Natural killer cell (primary cell): ENCODE results near the gene CNOT8. TPM values are rescaled to one million over a fixed set of nuclear protein-coding genes. Genes with fewer than 3 reads are reported as not detected.

Experiments used
- ATAC-seq, 3 donors: fragments of 150-1000 bp in 2 of 3; fragments of 200-7000 bp in 1 of 3; cut with Tn5 transposase; 1 replicate in 1 of 3; 2 replicates in 2 of 3; pipeline ENCODE4 v1.10.0; 2021; ENCODE audit warnings: mild to moderate bottlenecking in 2 of 3, moderate library complexity in 2 of 3
- DNase-seq, 2 donors: peaks; one replicate each; pipeline versions ENCODE4 v3.0.0 to v3.0.0-alpha.2; 2013 to 2021; ENCODE audit warnings: mixed read lengths in 1 of 2
- H3K27ac ChIP-seq: one replicate; pipeline ENCODE4 v1.5.1; 2013; ENCODE audit warnings: mild to moderate bottlenecking, low read length
- H3K27me3 ChIP-seq: one replicate; pipeline ENCODE4 v1.6.1; 2013; ENCODE audit warnings: low read length; ENCODE audit not compliant: control insufficient read depth, insufficient read depth
- H3K36me3 ChIP-seq: one replicate; pipeline ENCODE4 v1.6.1; 2013; ENCODE audit warnings: low read length; ENCODE audit not compliant: control insufficient read depth, insufficient read depth
- H3K4me1 ChIP-seq: one replicate; pipeline ENCODE4 v1.6.1; 2013; ENCODE audit warnings: low read length; ENCODE audit not compliant: control insufficient read depth, insufficient read depth
- H3K4me3 ChIP-seq: one replicate; pipeline ENCODE4 v1.5.1; 2013; ENCODE audit warnings: low read length
- H3K9me3 ChIP-seq: one replicate; pipeline ENCODE4 v1.6.1; 2013; ENCODE audit warnings: low read length; ENCODE audit not compliant: control insufficient read depth, insufficient read depth
- H3K27ac Mint-ChIP-seq, 2 donors: one replicate each; pipeline ENCODE4 v1.8.0; 2022; ENCODE audit warnings: mild to moderate bottlenecking in 2 of 2, mixed read lengths in 2 of 2, moderate library complexity in 1 of 2
- H3K27me3 Mint-ChIP-seq, 2 donors: one replicate each; pipeline ENCODE4 v1.8.0; 2022; ENCODE audit warnings: low read depth in 2 of 2, mixed read lengths in 2 of 2
- H3K36me3 Mint-ChIP-seq: one replicate; pipeline ENCODE4 v1.8.0; 2022; ENCODE audit warnings: mixed read lengths
- H3K4me1 Mint-ChIP-seq, 2 donors: one replicate each; pipeline ENCODE4 v1.8.0; 2022; ENCODE audit warnings: mixed read lengths in 2 of 2
- H3K4me3 Mint-ChIP-seq: one replicate; pipeline ENCODE4 v1.8.0; 2022; ENCODE audit warnings: mild to moderate bottlenecking, moderate library complexity, mixed read lengths
- H3K9me3 Mint-ChIP-seq, 2 donors: one replicate each; pipeline ENCODE4 v1.8.0; 2022; ENCODE audit warnings: mixed read lengths in 2 of 2
- WGBS: methylation state at CpG from one replicate; pipeline ENCODE4 v1.1.7; 2013; ENCODE audit warnings: missing lambda C conversion rate; ENCODE audit not compliant: insufficient coverage; 5-methylcytosine and 5-hydroxymethylcytosine counted together
- intact Hi-C: fragments of 100-400 bp; cut with micrococcal nuclease; formaldehyde crosslinking; loops from one replicate; pipeline ENCODE4 v1.14.2; 2022
- total RNA-seq, 4 donors: library from RNA; stranded (reverse); fragments of 120-200 nt in 1 of 4; gene quantifications; one replicate each; pipeline versions ENCODE4 v1.2.3 to v1.2.4, GENCODE V29; 2013 to 2022
- TF ChIP-seq, protein P1 (sequence below): fragments of 200-600 bp; IDR thresholded peaks from one replicate; pipeline ENCODE4 v1.8.0; 2022; ENCODE audit warnings: antibody characterized with exemption

The CNOT8 gene
- total RNA-seq, 3 donors from 2014 or later (not counting 1 experiment from before 2014, with no cell fraction given) = 115 to 128 (median 124) TPM

DNA sequence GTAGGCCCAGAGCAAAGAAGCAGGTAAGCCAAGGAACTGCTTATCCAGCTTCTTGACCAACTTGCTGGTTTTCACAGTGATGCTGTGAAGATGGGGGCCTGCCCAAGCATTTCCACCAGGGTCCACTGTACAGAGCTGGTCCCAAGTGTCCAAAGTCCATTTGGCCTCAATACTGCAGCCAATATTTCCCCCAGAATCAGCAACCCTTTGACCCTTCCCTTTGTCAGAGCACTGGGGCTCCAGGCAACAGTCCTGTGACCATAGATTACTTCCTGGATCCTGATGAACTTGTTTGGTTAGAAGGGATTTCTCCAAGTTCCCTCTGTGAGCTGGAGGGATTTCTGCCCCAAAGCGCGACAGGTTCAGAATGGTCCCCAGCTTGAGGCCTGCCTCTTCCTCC lies 34.4 kb upstream of the CNOT8 start:
- H3K36me3 Mint-ChIP-seq = no peaks in the 10 kb centered on the region
- no peaks in the 10 kb centered on the region for H3K36me3 ChIP-seq
- no peak overlapping the region for H3K27ac Mint-ChIP-seq
- no peak overlapping the region for H3K4me3 ChIP-seq
- whole genome bisulfite sequencing = 100% methylated on average over 2 of the region's 2 CpGs
- H3K27ac ChIP-seq = no peak overlapping the region
- H3K27me3 ChIP-seq = no peaks in the 10 kb centered on the region
- peaks cover 33% of the 10 kb centered on the region for H3K4me1 ChIP-seq
- TF ChIP-seq, protein P1, sequence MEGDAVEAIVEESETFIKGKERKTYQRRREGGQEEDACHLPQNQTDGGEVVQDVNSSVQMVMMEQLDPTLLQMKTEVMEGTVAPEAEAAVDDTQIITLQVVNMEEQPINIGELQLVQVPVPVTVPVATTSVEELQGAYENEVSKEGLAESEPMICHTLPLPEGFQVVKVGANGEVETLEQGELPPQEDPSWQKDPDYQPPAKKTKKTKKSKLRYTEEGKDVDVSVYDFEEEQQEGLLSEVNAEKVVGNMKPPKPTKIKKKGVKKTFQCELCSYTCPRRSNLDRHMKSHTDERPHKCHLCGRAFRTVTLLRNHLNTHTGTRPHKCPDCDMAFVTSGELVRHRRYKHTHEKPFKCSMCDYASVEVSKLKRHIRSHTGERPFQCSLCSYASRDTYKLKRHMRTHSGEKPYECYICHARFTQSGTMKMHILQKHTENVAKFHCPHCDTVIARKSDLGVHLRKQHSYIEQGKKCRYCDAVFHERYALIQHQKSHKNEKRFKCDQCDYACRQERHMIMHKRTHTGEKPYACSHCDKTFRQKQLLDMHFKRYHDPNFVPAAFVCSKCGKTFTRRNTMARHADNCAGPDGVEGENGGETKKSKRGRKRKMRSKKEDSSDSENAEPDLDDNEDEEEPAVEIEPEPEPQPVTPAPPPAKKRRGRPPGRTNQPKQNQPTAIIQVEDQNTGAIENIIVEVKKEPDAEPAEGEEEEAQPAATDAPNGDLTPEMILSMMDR = no peak
- no peaks in the 10 kb centered on the region for H3K9me3 ChIP-seq
- H3K27me3 Mint-ChIP-seq = no peaks in the 10 kb centered on the region
- peaks cover 25 to 26% of the 10 kb centered on the region in 2 donors for H3K4me1 Mint-ChIP-seq
- intact Hi-C loops = no loop called here
- no peaks in the 10 kb centered on the region for H3K9me3 Mint-ChIP-seq
- DNase-seq = no peak
- ATAC-seq = no peak
- no peak overlapping the region for H3K4me3 Mint-ChIP-seq

DNA sequence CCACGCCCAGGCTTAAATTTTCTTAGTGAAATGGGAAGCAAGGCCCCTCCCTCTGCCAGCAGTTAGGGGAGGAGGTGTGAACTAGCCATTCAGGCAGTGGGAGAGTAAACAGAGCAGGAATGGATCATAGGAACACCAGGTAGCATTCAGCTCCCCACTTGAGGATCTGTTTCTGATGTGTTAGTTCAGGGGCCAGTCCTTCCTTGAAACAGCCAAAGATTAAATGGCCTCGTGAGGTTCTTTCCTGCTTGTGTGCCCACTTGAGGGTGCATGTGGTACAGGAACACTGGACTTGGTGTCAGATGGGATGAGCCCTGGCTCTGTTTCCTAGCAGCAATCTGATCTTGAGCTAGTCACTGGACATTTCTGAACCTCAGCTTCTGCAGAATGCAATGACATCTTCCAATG lies 29.2 kb upstream of the CNOT8 start:
- Mint-ChIP-seq H3K27ac (peak overlapping the region in 1 of 2 donors; percentile 19), H3K27me3 (no peaks in the 10 kb centered on the region), H3K36me3 (no peaks in the 10 kb centered on the region), H3K9me3 (no peaks in the 10 kb centered on the region), H3K4me3 (no peak overlapping the region), H3K4me1 (peaks cover 16 to 17% of the 10 kb centered on the region in 2 donors)
- H3K27ac ChIP-seq = no peak overlapping the region
- H3K9me3 ChIP-seq = no peaks in the 10 kb centered on the region
- TF ChIP-seq, protein P1 = no peak
- intact Hi-C loops = no loop called here
- 89% methylated on average over 2 of the region's 2 CpGs for WGBS
- DNase-seq (peak in 1 of 2 donors; percentile 11), ATAC-seq (no peak)
- no peaks in the 10 kb centered on the region for H3K36me3 ChIP-seq
- H3K4me1 ChIP-seq = peaks cover 18% of the 10 kb centered on the region
- no peaks in the 10 kb centered on the region for H3K27me3 ChIP-seq
- no peak overlapping the region for H3K4me3 ChIP-seq

DNA sequence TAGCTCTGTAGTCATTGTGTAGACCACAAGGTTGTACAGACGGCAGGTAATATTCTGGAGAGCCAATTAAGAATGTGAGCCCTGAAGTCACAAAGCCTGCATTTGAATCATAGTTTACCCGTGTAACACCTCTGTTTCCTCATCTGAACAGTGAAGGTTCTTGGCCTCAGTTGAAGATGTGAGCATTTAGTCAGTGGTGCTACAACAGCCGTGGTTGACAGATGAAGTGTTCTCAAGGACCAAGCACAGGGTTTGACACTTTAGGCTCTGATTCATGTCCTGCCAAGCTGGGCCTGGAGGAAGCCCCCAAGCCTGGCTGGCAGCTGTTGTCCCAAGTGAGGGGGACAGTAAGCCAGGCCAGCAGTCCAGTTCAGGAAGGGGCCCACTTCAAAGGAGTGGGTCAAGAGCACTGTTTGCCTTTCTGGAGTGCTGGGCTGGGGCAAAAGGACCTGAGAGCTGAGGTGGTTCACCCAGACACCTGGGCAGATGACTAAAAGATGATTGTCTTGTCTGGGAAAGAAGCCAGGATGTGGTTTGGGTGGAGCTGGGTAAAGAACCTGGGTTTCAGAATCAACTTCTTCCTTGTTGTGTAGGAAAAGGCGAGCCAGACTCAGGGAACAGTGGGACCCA lies 28.7 kb upstream of the CNOT8 start:
- no peak overlapping the region for H3K4me3 ChIP-seq
- no peak overlapping the region for H3K27ac ChIP-seq

More for the DNA sequence above, 28.7 kb upstream of the CNOT8 start:
- Mint-ChIP-seq H3K27me3 (no peaks in the 10 kb centered on the region), H3K27ac (peak overlapping the region in 1 of 2 donors; percentile 19), H3K4me3 (no peak overlapping the region), H3K9me3 (no peaks in the 10 kb centered on the region), H3K36me3 (no peaks in the 10 kb centered on the region), H3K4me1 (peaks cover 16 to 20% of the 10 kb centered on the region in 2 donors)
- ATAC-seq (peak in 1 of 3 donors; percentile 45), DNase-seq (peak in 1 of 2 donors; percentile 59)
- Histone ChIP-seq H3K4me1 (peaks cover 18% of the 10 kb centered on the region), H3K27me3 (no peaks in the 10 kb centered on the region), H3K9me3 (no peaks in the 10 kb centered on the region), H3K36me3 (no peaks in the 10 kb centered on the region)
- WGBS = 70% methylated on average over 4 of the region's 4 CpGs
- TF ChIP-seq, protein P1 = no peak
- intact Hi-C loops = no loop called here
